Activated effector memory CD4-positive, alpha-beta T cell treated with anti-CD3 and anti-CD28 coated beads, Interleukin-2, amount 50 U/mL, for 16 hours (primary cell): ENCODE data around the gene MRPS18B.

Source experiments
- DNase-seq: peaks from one replicate; pipeline ENCODE4 v3.0.0-alpha.2; 2020

MRPS18B gene

GRCh38 chr6:30617565-30618269, at the start of gene MRPS18B:
Gene MRPS18B (plus strand): TSS chr6:30617840. CDS start chr6:30617866, 26 bp downstream.
- DNase-seq = peak; percentile 99

DNA sequence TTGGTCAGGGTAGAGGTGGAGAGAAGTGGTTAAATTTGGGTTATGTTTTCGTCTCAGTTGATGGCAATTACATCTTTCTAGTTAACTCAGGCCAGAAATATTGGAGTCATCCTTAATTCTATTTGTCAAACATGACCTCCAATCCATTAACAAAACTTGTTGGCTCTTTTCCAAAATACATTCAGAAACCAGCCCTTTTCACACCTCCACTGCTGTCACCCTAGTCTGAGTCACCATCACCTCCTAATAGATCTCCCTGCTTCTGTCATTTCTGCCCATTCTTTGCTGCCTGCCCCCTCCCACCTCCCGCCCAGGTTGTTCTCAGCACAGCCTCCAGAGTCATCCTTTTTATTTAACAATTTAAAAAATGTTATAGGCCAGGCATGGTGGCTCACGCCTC, 49.4 kb upstream of the MRPS18B start:
- DNase-seq = peak; percentile 74

- DNase-seq = no peak
Observed at GRCh38 chr6:30570263-30570662, 47.4 kb upstream of the MRPS18B start.

- no peak for DNase-seq
Observed at GRCh38 chr6:30570740-30571074, 46.9 kb upstream of the MRPS18B start.

DNA sequence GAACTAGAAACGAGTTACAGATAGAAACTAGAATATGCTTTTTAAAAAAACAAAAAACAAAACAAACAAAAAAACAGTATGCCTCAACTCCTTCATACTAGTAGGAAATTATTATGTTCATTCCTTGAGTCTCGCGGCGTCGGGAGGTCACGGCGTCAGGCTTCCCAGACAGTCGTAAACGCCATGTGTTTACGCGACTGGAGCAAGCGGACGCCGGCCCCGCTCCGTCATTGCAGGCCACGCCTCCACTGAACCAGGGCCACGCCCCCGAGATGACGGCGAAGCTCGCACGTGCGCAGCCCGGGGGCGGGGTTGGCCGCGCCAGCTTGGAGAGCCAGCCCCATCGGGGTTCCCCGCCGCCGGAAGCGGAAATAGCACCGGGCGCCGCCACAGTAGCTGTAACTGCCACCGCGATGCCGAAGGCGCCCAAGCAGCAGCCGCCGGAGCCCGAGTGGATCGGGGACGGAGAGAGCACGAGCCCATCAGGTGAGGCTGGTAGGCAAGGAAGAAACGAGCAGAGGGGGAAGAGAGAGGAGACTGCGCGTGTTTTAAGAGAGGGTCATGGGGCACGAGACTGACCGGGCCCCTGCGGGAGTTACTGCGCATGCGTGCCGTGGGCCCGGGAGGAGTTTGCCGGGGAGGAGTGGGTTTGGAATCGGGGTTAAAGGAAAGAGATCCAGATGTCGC, 46.4 kb upstream of the MRPS18B start, which contains the start of gene ABCF1:
Gene ABCF1, plus strand, starts transcription at position 368 of the 687 bp plus-strand sequence. Its CDS starts 46 bp downstream, at position 414.
- peak; percentile 100 for DNase-seq

GRCh38 chr6:30571762-30572082, 45.9 kb upstream of the MRPS18B start:
- DNase-seq = no peak

GRCh38 chr6:30572148-30572547, 45.5 kb upstream of the MRPS18B start:
- no peak for DNase-seq

DNA sequence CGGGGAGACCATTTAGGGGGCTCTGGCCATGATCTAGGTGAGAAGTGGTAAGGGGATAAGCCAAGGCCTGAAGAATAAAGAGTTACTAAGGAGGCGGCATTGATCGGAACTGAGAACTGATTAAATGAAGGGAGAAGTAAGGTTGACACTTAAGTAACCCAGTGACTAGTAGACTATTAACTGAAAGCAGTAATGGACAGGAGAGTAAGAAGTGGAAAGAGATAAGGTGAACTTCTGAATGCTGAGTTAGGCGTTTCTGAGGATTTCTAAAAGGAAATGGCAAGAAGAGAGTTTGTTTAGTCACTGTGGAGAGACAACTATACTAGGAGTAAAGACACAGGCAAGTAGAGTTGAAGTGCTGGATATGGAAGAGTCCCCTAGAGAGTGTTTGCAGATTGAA, 44.5 kb upstream of the MRPS18B start:
- no peak for DNase-seq

GRCh38 chr6:30578051-30578450, 39.6 kb upstream of the MRPS18B start:
- DNase-seq = no peak

DNA sequence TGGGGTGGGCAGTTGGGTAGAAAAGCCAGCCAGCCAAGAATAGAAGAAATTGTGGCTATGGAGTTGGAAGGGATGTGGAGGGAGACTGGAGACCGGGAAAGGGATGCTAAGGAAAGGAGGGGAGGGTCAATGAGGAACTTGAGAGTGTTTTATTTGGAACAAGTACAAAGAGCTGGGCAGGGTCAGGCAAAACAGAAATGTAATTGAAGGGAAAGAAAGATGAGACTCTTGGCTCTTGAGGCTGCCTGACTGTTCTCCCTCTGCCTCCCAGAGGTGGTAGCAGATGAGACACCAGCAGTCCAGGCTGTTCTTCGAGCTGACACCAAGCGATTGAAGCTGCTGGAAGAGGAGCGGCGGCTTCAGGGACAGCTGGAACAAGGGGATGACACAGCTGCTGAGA, 33.7 kb upstream of the MRPS18B start:
- no peak for DNase-seq

DNA sequence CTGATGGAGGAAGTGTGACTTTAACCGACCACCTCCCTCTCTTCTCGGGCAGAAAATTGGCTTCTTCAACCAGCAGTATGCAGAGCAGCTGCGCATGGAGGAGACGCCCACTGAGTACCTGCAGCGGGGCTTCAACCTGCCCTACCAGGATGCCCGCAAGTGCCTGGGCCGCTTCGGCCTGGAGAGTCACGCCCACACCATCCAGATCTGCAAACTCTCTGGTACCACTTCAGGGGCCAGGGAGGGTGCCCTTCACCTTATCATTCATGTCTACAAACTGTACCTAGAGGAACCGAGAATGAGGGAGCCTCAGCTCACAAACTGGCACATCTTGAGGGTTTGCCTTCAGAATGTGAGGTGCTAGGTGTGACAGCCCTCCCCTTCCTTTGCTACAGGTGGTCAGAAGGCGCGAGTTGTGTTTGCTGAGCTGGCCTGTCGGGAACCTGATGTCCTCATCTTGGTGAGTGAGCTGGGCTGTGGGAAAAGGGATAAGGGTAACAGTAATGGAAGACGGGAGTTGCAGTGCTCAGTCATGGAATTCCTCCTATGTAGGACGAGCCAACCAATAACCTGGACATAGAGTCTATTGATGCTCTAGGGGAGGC, 27.8 kb upstream of the MRPS18B start:
- DNase-seq = no peak

DNA sequence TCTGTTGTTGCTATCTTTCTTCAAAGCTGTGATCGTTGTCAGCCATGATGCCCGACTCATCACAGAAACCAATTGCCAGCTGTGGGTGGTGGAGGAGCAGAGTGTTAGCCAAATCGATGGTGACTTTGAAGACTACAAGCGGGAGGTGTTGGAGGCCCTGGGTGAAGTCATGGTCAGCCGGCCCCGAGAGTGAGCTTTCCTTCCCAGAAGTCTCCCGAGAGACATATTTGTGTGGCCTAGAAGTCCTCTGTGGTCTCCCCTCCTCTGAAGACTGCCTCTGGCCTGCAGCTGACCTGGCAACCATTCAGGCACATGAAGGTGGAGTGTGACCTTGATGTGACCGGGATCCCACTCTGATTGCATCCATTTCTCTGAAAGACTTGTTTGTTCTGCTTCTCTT, 27.1 kb upstream of the MRPS18B start:
- no peak for DNase-seq

GRCh38 chr6:30591008-30591407, 26.6 kb upstream of the MRPS18B start:
- DNase-seq = no peak

DNA sequence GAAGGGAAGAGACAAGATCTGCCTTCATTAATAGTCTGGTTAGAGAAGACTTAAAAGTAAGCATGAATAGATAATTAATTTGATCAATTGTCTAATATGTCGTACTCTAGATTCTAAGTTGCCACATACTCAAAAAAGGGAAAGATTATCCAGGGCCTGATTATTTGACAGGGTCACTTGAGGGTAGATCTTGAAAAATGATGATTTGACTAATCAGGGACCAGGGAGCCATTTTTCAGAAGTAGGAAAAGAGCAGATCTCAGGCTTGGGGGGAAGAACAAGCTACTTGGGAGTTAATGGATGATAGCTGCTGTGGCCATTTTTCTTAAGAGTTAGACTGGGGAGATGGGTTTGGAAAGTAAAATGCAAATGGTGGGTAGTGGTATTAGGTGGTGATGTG, 25.4 kb upstream of the MRPS18B start:
- no peak for DNase-seq

GRCh38 chr6:30597315-30598144, 20.1 kb upstream of the MRPS18B start:
- DNase-seq = peak; percentile 91

DNA sequence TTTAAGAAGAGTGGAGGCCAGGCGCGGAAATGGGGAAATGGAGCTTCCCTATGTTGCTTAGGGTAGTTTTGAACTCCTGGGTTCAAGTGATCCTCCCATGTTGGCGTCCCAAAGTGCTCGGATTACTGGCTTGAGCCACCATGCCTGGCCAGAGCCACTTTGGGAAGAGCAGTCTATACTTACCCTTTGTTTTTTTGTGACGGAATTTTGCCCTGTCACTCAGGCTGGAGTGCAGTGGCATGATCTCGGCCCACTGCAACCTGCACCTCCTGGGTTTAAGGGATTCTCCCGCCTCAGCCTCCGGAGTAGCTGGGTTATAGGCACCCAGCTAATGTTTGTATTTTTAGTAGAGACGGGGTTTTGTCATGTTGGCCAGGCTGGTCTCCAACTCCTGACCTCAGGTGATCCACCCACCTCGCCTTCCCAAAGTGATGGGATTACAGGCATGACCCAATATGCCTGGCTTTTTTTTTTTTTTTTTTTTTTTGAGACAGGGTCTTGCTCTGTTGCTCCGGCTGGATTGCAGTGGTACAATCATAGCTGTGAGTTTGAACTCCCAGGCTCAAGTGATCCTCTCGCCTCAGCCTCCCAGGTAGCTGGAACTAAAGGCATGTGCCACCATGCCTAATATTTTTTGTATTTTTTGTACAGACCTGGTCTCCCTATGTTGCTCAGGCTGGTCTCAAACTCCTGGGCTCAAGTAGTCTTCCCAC, 18.6 kb upstream of the MRPS18B start:
- no peak for DNase-seq

GRCh38 chr6:30599625-30600324, 17.9 kb upstream of the MRPS18B start:
- DNase-seq = no peak

DNA sequence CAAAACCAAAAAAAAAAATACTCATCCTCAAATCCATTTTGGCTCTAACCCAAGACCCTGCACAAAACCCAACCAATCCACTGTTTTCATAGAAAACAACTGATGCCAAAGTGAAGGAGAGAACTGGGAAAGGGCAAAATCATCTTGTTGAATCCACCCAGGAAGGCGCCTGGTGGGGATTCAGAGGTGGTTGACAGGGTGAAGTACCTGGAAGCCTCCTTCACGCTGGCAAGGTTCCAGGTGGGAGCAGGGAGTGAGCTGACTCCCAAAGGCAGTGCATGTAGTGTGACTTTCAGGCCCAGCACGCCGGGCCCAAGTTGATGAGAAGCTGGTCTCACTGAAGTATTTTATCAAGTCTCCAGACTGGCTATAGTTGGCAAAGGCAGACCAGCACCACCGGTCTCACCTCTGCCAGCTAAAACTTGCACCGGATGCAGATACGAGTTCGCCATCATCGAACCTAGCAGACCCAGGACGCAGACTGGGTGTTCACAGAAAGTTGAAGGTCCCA, 17.1 kb upstream of the MRPS18B start:
- DNase-seq = no peak

DNA sequence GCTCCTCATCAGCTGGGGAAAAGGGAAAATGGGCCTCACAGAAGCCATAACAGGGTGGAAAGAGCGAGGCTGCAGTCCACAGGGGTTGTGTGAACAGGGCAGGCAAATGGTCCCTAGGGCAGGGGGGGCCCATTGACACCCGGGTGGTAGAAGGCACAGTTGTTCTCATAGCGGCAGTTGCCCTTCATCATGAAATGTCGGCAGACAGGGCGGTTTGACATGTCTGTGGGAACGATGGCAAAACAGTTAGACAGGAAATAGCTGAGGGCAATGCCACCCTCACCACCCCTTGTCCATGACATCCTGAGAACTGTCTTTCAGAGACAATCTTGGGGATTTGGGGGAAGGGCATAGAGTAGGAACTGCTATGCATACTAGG, 16.2 kb upstream of the MRPS18B start:
- no peak for DNase-seq

- no peak for DNase-seq
Observed at GRCh38 chr6:30601815-30602641, 15.6 kb upstream of the MRPS18B start.

- peak; percentile 48 for DNase-seq
Observed at GRCh38 chr6:30603961-30604360, 13.7 kb upstream of the MRPS18B start.
